ENCODE measurements around the gene APMAP.
"Not testable (repeated sequence)": the region's sequence is repeated elsewhere in the genome, so short reads cannot be mapped to it uniquely, and the experiment has no call there.

Gene APMAP

DNA sequence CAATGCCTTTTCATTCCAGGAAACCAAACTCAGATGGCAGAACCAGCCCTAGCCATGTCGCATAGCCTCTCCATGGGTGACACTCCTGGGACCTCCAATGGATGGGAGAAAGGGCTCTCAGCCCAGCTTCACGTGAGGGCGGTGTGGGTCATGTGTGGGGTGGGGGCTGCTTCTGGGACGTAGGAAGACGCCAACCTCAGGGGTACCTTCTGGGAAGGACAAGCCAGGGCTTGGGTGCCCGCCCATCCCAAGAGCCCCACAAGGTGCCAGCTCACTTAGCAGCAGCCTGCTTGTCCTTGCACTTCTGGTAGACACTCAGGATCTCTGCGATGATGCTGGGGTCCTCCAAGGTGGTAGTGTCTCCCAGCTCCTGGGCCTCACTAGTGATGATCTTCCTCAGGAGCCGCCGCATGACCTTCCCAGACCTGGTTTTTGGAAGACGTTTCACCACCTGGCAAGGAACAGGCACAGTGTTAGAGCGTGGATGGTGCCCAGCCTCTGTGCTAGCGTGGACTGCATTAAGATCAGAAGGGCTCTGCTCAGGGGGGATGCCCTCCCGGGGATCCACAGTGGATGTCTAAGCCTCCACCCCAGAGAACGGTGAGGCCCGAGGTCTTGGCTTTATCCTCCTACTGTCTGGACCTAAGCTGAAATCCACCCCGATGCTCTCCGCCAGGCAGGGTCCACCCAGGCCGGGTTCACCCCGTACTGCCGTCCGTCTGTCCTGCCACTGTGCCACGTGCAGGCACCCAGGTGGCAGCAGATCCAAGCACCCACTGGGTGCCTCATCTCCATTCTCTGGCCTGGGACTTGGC, 15.1 kb upstream of the APMAP start:
- no peak for DNase-seq (ENCODE audit: low read depth in 2 of 2)

- no peak for DNase-seq (ENCODE audit: low read depth in 2 of 2)
These were observed 14.0 kb upstream of the APMAP start for GRCh38 chr20:25006431-25007167.

DNA sequence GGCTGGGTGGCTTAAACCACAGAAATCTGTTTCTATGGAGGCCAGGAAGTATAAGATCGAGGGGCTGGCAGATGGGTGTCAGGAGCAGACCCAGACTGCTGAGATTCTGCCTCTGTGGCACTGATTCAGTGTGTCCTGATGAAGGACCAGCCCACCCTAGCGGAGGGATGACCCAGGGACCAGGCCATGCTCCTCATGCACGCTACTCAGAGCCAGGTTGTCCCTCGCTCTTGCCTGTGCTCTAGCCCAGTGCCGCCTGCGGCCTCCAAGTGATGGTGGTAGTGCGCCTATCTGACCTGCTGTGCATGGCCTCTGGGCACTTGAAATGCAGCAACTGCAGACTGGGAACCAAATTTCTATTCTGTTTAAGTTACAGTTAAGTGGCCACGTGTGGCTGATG, 13.1 kb upstream of the APMAP start:
- DNase-seq (ENCODE audit: low read depth in 2 of 2) = no peak

DNA sequence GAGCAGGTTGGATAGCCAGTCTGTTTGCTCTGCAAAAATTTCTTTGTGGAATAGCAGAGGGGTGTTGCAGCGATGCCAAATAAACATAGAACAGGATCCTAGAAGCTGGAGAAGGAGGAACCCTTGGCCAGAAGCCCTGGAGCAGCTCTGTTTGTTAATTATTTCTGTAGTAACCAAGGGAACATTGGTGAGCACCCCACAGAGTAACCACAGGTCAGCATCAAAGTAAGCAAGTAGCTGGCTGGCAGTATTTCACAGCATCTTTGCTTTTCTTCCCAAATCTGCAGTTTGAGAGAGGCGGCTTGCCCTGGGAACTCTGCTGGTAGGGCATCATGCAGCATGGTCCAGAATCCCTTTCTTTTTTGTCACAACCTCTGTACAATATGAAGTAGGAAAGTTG, 12.7 kb upstream of the APMAP start:
- DNase-seq (ENCODE audit: low read depth in 2 of 2) = no peak

- no peak for DNase-seq (ENCODE audit: low read depth in 2 of 2)
These were observed 10.5 kb upstream of the APMAP start for GRCh38 chr20:25003002-25003401.

- not testable (repeated sequence) for DNase-seq (ENCODE audit: low read depth in 2 of 2)
These were observed 8.8 kb upstream of the APMAP start for GRCh38 chr20:25001323-25001722.

DNA sequence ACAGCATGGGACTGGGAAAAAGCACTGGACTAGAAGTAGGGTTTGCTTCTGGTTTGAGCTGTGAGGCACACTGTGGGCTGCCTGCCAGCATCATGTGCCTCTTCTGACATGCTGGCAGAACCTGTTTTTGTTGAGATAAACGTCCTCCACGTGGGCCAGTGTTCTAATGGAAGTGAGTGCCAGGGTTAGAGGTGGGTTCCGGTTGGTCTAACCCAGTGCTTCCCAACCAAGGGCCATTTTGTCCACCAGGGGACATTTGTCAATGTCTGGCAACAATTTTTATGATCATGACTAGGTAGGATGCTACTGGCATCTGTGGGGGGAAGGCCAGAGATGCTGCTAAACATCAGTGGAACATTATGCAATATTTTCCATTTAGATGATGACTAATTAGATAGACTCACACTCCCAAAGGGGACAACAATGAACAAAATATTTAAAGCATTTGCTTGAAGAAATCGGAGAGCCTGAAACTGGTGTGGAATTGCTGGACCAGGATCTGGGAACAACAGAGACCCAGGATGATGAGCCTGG, 7.8 kb upstream of the APMAP start:
- DNase-seq (ENCODE audit: low read depth in 2 of 2) = no peak

- DNase-seq (ENCODE audit: low read depth in 2 of 2) = no peak
These were observed 7.0 kb upstream of the APMAP start for GRCh38 chr20:24999568-24999967.

- DNase-seq (ENCODE audit: low read depth in 2 of 2) = no peak
These were observed 6.3 kb upstream of the APMAP start for GRCh38 chr20:24998631-24999445.

GRCh38 chr20:24998121-24998520, 5.6 kb upstream of the APMAP start:
- DNase-seq (ENCODE audit: low read depth in 2 of 2) = no peak

DNA sequence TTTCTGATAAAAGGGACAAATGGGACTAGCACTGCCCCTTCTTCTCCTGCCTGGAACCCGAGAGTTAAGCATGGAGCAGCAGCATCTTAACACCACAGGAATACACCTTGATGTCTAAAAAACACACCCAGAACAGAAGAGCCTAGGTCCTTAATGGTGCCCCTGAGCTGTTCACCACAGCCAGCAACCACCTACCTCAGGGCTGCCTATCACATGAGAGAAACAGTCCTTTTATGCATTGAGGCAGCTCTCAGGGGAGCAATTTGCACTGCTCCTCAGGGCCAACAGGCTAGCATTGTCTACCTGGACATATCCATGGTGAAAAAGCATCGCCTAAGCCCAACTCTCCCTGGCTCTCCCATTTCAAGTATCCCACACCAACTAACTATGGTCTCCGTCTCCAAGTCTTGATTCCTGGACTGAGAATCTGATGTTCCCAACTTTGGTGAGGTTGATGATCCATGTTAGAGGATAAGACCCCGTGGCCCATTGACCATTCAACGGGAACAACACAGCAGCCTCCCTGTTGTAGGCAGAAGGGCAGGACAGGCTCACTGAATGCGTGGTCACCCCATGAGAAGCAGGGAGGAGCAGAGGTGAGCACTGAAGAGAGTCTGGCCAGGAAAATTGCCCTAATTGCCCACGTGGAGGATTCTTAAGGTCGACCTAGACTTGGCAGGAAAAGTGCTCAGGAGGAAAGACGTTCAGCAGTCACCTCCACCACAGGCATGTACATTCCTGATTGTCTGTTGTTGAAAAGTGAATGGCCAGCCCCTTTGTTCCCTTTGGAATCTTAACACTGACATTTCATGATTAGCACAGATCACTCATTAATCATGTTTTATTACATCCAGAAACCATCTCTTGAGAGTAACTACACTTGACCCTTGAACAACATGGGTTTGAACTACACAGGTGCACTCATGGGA, 4.2 kb upstream of the APMAP start:
- no peak for DNase-seq (ENCODE audit: low read depth in 2 of 2)

GRCh38 chr20:24995741-24996448, 3.3 kb upstream of the APMAP start:
- DNase-seq (ENCODE audit: low read depth in 2 of 2) = no peak

DNA sequence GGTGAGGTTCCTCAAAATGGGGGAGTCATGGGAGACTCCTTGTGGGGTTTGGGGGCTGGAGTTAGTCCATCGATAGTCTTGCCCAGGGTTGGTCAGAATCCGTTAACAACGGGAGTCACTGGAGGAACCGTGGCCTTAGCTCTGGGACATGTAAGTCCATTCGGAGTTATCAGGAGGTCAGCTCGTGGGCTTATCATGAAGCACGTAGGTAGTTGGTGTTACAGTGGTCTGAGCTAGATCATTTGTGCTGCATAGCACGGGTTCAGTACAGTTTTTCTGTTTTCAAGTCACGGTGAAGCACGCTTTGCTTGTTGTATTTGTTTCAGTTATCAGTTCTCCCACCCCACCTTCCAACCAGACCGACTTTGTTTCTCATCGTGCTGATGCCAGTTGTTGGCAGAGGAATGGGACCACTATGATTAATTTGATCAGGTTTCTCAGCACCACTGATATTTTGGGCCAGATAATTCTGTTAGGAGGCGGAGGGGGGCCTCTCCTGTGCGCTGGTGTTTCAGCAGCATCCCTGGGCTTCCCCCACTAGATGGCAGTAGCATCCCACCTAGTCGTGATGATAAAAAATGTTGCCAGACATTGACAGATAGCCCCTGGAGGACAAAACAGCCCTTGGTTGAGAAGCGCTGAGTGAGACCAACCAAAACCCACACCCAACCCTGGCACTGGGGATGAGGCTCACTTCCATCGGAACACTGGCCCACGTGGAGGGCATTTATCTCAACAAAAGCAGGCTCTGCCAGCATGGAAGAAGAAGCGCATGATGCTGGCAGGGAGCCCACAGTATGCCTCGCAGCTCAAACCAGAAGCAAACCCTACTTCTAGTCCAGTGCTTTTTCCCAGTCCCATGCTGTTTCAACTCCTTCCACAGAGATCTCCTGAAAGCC, 2.2 kb upstream of the APMAP start:
- peak; percentile 58 to 59 for DNase-seq (ENCODE audit: low read depth in 2 of 2)

DNA sequence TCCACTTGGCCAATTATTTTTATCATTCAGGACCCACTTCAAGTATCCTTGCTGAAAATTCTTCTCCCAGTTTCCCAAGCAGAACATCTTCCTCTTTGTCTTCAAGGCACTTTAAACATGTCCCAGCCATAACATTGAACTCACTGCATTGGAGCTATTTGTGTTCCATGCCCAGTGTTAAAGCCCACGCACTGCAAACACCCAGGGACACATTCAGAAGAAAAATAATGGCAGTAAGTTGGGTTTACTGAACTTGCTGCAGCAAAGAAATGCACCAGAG, 1.6 kb upstream of the APMAP start:
- no peak for DNase-seq (ENCODE audit: low read depth in 2 of 2)

DNA sequence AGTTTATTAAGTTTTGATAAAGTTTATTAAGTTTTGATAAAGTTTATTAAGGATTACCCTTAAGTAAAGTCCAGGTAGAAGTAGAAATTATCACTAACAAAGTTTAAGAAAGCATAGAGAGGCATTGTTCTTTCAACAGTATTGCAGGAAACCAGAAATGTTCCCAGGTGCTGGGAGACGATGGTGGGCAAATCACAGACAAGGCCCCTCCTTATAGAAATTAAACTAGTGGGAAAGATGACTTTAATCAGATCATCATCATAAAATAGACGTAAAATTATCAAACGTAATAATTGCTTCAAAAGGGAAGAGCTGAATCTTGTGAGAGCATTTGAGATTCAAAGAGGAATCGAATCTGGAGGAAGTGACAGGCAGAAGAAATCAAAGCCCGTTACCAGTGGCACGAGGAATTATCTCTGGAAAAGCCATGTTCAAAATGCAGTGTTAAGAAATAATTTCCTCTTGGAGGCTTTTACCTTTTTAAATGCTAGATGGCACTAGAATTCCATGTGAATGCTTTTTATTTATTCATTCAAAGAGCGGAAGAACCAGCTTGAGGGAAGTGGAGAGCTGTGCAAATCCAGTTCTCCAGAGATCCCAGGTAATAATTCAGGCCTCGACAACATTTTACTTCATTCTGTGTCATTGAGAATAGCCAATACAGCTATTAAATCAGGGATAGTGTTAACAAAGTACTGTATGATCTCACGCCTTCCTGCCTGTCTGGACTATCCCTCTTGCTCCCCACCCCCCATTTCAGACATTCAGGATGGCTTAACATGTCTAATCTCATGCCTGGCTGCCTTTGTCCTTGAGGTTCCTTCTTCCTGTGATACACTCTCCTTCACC, 1.0 kb upstream of the APMAP start:
- DNase-seq (ENCODE audit: low read depth in 2 of 2) = no peak

DNA sequence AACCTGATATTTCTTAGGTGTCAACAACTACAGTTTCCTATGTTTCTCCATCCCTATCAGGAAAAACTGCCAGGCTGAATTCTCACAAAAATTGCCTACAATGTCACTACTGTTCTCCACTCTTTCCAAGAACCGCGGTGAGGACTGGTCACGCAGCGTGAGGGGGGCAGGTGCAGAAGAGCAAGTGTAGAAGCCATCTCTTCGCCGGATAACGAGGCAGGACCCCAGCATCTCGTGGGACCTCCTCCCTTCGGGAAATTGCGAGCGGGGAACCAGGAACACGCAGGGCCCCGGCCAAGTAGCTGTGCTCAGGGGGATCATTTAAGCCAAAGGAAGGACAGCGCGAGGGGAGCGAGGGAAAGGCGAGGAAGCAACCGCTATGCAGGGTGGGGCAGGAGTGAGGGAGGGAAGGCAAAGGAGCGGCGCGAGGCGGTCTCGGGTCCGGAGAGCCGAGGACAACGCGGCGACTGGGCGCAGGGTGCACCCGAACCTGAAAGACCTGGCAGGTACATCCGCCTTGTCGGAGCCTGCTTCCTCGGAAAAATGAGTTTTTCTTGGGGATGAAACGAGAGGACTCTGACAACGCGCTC, 559 bp downstream of the APMAP start:
- DNase-seq (ENCODE audit: low read depth in 2 of 2) = no peak

- DNase-seq (ENCODE audit: low read depth in 2 of 2) = no peak
These were observed 1.7 kb downstream of the APMAP start for GRCh38 chr20:24990810-24991252.

GRCh38 chr20:24989162-24989561, 3.4 kb downstream of the APMAP start:
- DNase-seq (ENCODE audit: low read depth in 2 of 2) = no peak

All from stimulated activated CD8-positive, alpha-beta memory T cell treated with anti-CD3 and anti-CD28 coated beads, Interleukin-15, amount 100 ng/mL, for 48 hours (primary cell).